ENCODE results near the gene HOMER1. TPM values are rescaled to one million over a fixed set of nuclear protein-coding genes. Genes with fewer than 3 reads are reported as not detected.

Gene HOMER1
- total and polyA plus RNA-seq, 2 of the 13 experiments (the other 11 are each of a cell fraction or from before 2014, with no cell fraction given) = 5.3 to 24.8 TPM

GRCh38 chr5:79459626-79460025 is 54.3 kb downstream of the HOMER1 start (continued):
- TF ChIP-seq ZSCAN29 (CRISPR knock-in tag; conservative IDR thresholded peaks at IDR 0.05) = no peak
- TF ChIP-seq YEATS4 (CRISPR knock-in tag; IDR thresholded peaks at IDR 0.05; ENCODE audit: borderline replicate concordance) = no peak
- no peak for TF ChIP-seq ZNF230 (CRISPR knock-in tag; IDR thresholded peaks at IDR 0.05)
- TF ChIP-seq ZBTB7B (CRISPR knock-in tag; IDR thresholded peaks at IDR 0.05) = no peak
- TF ChIP-seq ZSCAN20 (CRISPR knock-in tag; IDR thresholded peaks at IDR 0.05; ENCODE audit: borderline replicate concordance) = no peak
- TF ChIP-seq, protein P1, sequence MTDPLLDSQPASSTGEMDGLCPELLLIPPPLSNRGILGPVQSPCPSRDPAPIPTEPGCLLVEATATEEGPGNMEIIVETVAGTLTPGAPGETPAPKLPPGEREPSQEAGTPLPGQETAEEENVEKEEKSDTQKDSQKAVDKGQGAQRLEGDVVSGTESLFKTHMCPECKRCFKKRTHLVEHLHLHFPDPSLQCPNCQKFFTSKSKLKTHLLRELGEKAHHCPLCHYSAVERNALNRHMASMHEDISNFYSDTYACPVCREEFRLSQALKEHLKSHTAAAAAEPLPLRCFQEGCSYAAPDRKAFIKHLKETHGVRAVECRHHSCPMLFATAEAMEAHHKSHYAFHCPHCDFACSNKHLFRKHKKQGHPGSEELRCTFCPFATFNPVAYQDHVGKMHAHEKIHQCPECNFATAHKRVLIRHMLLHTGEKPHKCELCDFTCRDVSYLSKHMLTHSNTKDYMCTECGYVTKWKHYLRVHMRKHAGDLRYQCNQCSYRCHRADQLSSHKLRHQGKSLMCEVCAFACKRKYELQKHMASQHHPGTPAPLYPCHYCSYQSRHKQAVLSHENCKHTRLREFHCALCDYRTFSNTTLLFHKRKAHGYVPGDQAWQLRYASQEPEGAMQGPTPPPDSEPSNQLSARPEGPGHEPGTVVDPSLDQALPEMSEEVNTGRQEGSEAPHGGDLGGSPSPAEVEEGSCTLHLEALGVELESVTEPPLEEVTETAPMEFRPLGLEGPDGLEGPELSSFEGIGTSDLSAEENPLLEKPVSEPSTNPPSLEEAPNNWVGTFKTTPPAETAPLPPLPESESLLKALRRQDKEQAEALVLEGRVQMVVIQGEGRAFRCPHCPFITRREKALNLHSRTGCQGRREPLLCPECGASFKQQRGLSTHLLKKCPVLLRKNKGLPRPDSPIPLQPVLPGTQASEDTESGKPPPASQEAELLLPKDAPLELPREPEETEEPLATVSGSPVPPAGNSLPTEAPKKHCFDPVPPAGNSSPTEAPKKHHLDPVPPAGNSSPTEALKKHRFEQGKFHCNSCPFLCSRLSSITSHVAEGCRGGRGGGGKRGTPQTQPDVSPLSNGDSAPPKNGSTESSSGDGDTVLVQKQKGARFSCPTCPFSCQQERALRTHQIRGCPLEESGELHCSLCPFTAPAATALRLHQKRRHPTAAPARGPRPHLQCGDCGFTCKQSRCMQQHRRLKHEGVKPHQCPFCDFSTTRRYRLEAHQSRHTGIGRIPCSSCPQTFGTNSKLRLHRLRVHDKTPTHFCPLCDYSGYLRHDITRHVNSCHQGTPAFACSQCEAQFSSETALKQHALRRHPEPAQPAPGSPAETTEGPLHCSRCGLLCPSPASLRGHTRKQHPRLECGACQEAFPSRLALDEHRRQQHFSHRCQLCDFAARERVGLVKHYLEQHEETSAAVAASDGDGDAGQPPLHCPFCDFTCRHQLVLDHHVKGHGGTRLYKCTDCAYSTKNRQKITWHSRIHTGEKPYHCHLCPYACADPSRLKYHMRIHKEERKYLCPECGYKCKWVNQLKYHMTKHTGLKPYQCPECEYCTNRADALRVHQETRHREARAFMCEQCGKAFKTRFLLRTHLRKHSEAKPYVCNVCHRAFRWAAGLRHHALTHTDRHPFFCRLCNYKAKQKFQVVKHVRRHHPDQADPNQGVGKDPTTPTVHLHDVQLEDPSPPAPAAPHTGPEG (CRISPR knock-in tag; IDR thresholded peaks at IDR 0.05) = no peak
- TF ChIP-seq ZNF367 (CRISPR knock-in tag; IDR thresholded peaks at IDR 0.05; ENCODE audit: borderline replicate concordance) = no peak
- no peak for TF ChIP-seq ZNF792 (CRISPR knock-in tag; IDR thresholded peaks at IDR 0.05)
- no peak for TF ChIP-seq ZNF441 (CRISPR knock-in tag; IDR thresholded peaks at IDR 0.05; ENCODE audit: borderline replicate concordance)
